GM18951 (cell line): Measurements from ENCODE around the gene CYLD.

ENCODE experiments used
- POLR2A ChIP-seq: IDR thresholded peaks from 4 replicates; pipeline ENCODE4 v1.6.1; 2011; ENCODE audit warnings: mild to moderate bottlenecking; ENCODE audit not compliant: insufficient read length, insufficient read depth; ENCODE audit errors: extremely low read depth
- in situ Hi-C: fragments of 300-500 bp; cut with MboI; formaldehyde crosslinking; loops from one replicate; pipeline ENCODE4 v1.12.0; 2022; ENCODE audit warnings: low sequenced_read_pairs, mixed read lengths, inconsistent platforms; ENCODE audit not compliant: unreplicated experiment

Gene CYLD

GRCh38 chr16:50718061-50718760 lies 23.7 kb upstream of the CYLD start:
- in situ Hi-C loops: no loop called here
- TF ChIP-seq POLR2A: no peak

- in situ Hi-C loops: no loop called here
Measured at GRCh38 chr16:50718761-50719400, 23.0 kb upstream of the CYLD start.

GRCh38 chr16:50719401-50720337 lies 22.2 kb upstream of the CYLD start:
- in situ Hi-C loops: no loop called here
- no peak for TF ChIP-seq POLR2A

More at GRCh38 chr16:50718761-50719400, 23.0 kb upstream of the CYLD start:
- no peak for TF ChIP-seq POLR2A

GRCh38 chr16:50721549-50722404 lies 20.1 kb upstream of the CYLD start:
- TF ChIP-seq POLR2A: no peak
- in situ Hi-C loops: no loop called here

GRCh38 chr16:50722405-50722737 lies 19.5 kb upstream of the CYLD start:
- no peak for TF ChIP-seq POLR2A
- in situ Hi-C loops: no loop called here

GRCh38 chr16:50722960-50723359 lies 18.9 kb upstream of the CYLD start:
- in situ Hi-C loops: no loop called here
- no peak for TF ChIP-seq POLR2A

GRCh38 chr16:50724306-50724705 lies 17.6 kb upstream of the CYLD start:
- TF ChIP-seq POLR2A: no peak
- in situ Hi-C loops: no loop called here

GRCh38 chr16:50731130-50731988 lies 10.5 kb upstream of the CYLD start:
- in situ Hi-C loops: no loop called here
- no peak for TF ChIP-seq POLR2A

- no peak for TF ChIP-seq POLR2A
- in situ Hi-C loops: no loop called here
Measured at GRCh38 chr16:50731989-50732832, 9.7 kb upstream of the CYLD start.

- in situ Hi-C loops: no loop called here
Measured at GRCh38 chr16:50733468-50733867, 8.4 kb upstream of the CYLD start.

GRCh38 chr16:50735629-50736122 lies 6.2 kb upstream of the CYLD start:
- TF ChIP-seq POLR2A: no peak
- in situ Hi-C loops: no loop called here

More at GRCh38 chr16:50733468-50733867, 8.4 kb upstream of the CYLD start:
- no peak for TF ChIP-seq POLR2A
